NCI-H187 treated with DMSO at 0.1 percent for 48 hours (cell line): Measurements from ENCODE around the gene TTC9.
A peak's percentile ranks its signal among the peaks of the same experiment; 100 is the strongest.
"Not testable (repeated sequence)": the region's sequence is repeated elsewhere in the genome, so short reads cannot be mapped to it uniquely, and the experiment has no call there.

Source experiments
- DNase-seq: peaks from one replicate; lab custom pipeline; 2025; lab: John Stamatoyannopoulos, UW

TTC9 gene

GRCh38 chr14:70680748-70681147, 39.0 kb downstream of the TTC9 start:
- DNase-seq = no peak

GRCh38 chr14:70683983-70684382, 42.3 kb downstream of the TTC9 start:
- DNase-seq = no peak

GRCh38 chr14:70685474-70686197, 43.9 kb downstream of the TTC9 start:
- no peak for DNase-seq

GRCh38 chr14:70692210-70692609, 50.5 kb downstream of the TTC9 start:
- no peak for DNase-seq

GRCh38 chr14:70696026-70696425, 54.3 kb downstream of the TTC9 start:
- no peak for DNase-seq

- DNase-seq = no peak
These were observed 56.0 kb downstream of the TTC9 start for GRCh38 chr14:70697701-70698100.

- no peak for DNase-seq
These were observed 56.6 kb downstream of the TTC9 start for GRCh38 chr14:70698288-70698687.

GRCh38 chr14:70699646-70700045, 57.9 kb downstream of the TTC9 start:
- no peak for DNase-seq

GRCh38 chr14:70700955-70701585, 59.4 kb downstream of the TTC9 start:
- DNase-seq = no peak

GRCh38 chr14:70701610-70702009, 59.9 kb downstream of the TTC9 start:
- no peak for DNase-seq

- no peak for DNase-seq
These were observed 60.4 kb downstream of the TTC9 start for GRCh38 chr14:70702161-70702560.

GRCh38 chr14:70703621-70704168, 62.0 kb downstream of the TTC9 start:
- DNase-seq = not testable (repeated sequence)

- DNase-seq = no peak
These were observed 63.2 kb downstream of the TTC9 start for GRCh38 chr14:70704960-70705359.

- DNase-seq = no peak
These were observed 64.5 kb downstream of the TTC9 start for GRCh38 chr14:70706177-70706576.

GRCh38 chr14:70707138-70708038, 65.7 kb downstream of the TTC9 start:
- DNase-seq = no peak

- peak; percentile 73 for DNase-seq
These were observed 67.2 kb downstream of the TTC9 start for GRCh38 chr14:70708717-70709570.

GRCh38 chr14:70709726-70710382, 68.1 kb downstream of the TTC9 start:
- DNase-seq = peak; percentile 98

- DNase-seq = no peak
These were observed 69.7 kb downstream of the TTC9 start for GRCh38 chr14:70711451-70711850.

GRCh38 chr14:70713096-70713495, 71.4 kb downstream of the TTC9 start:
- DNase-seq = no peak

- DNase-seq = no peak
These were observed 71.8 kb downstream of the TTC9 start for GRCh38 chr14:70713511-70713916.

- peak; percentile 10 for DNase-seq
These were observed 72.4 kb downstream of the TTC9 start for GRCh38 chr14:70714055-70714550.
